Measurements from ENCODE around the gene ALDOA.

DNA sequence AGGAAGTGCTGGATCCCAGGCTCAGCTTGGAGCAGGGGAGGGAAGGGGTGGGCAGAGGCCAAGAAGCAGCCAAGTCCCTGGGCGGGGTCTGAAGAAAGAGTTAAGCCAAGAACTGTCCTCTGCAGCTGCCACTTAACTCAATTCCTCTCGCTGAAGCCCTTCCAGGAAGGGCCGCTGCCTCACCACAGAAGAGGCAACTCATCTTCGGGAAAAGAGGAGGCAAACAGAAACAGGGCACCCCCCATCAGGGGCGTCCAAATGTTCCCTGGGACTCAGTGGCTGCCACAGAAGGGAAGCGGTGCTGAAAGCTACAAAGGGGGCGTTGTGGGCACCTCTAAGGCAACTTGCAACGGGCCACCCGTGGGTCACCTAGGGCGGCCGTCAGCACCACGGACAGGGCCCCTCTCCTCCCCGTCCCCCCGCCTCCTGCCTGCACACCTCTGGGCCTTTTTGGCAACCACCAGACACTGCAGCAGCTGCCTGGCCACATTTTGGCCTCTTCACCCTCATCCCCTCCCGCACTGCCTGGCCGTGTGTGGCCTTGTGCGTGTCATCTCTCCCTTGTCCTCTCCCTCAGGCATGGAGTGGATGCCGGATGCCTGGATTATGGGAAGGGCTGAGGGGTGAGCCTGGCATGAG lies 37.0 kb upstream of the ALDOA start:
- TF ChIP-seq, protein P1, sequence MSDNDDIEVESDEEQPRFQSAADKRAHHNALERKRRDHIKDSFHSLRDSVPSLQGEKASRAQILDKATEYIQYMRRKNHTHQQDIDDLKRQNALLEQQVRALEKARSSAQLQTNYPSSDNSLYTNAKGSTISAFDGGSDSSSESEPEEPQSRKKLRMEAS (IDR thresholded peaks at IDR 0.05) = no peak
- no peak for TF ChIP-seq TEAD4 (IDR thresholded peaks at IDR 0.05)
- 0 out of 2 replicates have a peak, but pooled peaks have one; percentile 16 for TF ChIP-seq TCF12 (IDR thresholded peaks at IDR 0.05; ENCODE audit: low read depth)

Measured in Ishikawa (cell line).